GM12874 (cell line): ENCODE data around the gene OR52I2.

Source experiments
- TF ChIP-seq, protein P1 (sequence below): IDR thresholded peaks from 2 replicates; pipeline ENCODE4 v1.5.1; 2011; ENCODE audit warnings: low read depth, mild to moderate bottlenecking, control low read depth, low read length, moderate library complexity; ENCODE audit not compliant: insufficient read depth

The OR52I2 gene

DNA sequence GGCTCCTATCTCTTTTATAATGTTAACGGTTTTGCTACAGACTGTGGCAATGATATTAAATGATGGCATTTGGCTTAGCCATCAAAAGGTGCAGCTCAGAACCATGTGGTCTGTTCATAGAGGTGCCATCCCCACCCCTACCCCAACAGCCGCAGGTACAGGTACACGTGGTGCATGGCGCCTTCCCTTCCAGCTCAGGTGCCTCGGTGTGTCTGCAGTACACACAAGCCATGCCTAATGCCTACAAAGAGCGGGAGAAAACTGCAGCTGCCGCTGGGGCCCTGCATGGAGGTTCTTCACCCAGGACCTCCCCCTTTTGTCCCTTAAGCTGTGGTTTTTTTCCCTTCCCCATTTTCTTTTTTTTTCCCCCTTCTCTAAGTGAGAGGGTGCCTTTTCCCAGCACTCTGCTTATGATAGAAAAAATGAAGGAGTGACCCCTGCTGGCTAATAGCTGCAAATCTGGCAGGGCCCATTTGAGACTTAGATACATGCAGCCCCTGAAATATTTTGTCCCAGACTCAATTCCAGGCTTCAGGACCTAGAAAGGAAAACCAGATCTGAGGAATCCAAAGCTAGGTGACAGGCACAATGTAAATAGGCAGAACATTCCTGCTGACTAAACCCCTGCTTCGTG is 30.1 kb upstream of the OR52I2 start:
- TF ChIP-seq, protein P1, sequence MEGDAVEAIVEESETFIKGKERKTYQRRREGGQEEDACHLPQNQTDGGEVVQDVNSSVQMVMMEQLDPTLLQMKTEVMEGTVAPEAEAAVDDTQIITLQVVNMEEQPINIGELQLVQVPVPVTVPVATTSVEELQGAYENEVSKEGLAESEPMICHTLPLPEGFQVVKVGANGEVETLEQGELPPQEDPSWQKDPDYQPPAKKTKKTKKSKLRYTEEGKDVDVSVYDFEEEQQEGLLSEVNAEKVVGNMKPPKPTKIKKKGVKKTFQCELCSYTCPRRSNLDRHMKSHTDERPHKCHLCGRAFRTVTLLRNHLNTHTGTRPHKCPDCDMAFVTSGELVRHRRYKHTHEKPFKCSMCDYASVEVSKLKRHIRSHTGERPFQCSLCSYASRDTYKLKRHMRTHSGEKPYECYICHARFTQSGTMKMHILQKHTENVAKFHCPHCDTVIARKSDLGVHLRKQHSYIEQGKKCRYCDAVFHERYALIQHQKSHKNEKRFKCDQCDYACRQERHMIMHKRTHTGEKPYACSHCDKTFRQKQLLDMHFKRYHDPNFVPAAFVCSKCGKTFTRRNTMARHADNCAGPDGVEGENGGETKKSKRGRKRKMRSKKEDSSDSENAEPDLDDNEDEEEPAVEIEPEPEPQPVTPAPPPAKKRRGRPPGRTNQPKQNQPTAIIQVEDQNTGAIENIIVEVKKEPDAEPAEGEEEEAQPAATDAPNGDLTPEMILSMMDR = peak; percentile 36; the same call in 1 of the 2 replicates

DNA sequence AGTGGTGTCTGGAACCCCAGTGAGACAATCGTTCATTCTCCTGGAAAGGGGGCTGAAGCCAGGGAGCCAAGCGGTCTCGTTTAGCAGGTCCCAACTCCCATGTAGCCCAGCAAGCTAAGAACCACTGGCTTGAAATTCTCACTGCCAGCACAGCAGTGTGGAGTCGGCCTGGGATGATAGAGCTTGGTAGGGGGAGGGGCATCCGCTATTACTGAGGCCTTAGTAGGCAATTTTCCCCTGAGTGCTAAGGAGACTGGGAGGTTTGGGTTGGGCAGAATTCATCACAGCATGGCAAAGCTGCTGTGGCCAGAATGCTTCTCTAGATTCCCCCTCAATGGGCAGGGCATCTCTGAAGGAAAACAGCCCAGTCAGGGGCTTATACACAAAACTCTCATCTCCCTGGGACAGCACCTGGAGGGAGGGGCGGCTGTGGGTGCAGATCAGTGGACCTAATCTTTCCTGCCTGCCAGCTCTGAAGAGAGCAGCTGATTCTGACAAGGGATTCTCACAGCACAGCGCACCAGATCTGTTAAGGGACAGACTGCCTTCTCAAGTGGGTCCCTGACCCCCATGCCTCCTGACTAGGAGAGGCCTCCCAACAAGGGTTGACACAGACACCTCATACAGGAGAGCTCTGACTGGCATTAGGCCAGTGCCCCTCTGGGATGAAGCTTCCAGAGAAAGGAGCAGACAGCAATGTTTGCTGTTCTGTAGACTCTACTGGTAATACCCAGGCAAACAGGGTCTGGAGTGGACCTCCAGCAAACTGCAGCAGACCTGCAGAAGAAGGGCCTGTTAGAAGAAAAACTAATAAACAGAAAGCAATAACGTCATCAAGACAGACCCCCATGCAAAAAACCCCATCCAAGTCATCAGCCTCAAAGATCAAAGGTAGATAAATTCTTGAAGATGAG is 21.8 kb upstream of the OR52I2 start:
- TF ChIP-seq, protein P1 = no peak

DNA sequence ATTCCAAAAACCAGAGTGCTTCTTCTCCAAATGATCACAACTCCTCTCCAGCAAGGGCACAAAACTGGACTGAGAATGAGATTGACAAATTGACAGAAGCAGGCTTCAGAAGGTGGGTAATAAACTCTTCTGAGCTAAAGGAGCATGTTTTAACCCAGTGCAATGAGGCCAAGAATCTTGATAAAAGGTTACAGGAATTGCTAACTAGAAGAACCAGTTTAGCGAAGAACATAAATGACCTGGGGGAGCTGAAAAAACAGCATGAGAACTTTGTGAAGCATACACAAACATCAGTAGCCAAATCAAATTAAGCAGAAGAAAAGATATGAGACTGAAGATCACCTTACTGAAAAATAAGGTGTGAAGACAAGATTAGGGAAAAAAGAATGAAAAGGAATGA is 21.1 kb upstream of the OR52I2 start:
- TF ChIP-seq, protein P1 = no peak

DNA sequence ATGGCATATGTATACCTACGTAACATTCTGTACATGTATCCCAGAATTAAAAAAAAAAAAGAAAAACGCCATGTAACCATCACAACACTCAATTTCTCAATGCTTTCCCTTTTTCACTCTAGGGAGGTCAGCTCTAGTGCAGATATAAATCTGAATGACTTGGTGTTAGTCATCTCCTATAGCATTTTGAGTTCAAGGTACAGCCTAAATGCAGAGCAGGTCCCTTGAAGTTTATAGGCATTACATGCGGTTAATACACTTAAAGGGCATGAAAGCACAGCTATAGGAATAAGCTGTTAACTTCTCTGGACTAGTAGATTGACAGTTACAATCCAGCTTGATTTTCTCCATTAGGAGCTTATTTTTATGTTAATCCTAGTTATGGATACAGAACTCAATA is 16.2 kb upstream of the OR52I2 start:
- TF ChIP-seq, protein P1 = no peak

DNA sequence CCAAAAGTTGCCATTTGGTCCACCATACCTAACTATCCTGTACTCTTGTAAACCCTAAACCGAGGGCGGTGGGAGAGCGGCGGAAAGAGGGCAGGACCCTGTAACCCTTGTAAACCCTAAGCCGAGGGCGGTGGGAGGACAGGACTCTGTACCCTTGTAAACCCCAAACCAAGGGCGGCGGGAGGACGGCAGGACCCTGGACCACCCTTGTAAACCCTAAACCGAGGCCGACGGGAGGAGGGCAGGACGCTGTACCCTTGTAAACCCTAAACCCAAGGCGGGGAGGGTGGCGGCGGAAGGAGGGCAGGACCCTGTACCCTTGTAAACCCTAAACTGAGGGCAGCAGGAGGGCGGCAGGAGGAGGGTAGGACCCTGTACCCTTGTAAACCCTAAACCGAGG is 12.5 kb upstream of the OR52I2 start:
- TF ChIP-seq, protein P1 = no peak

DNA sequence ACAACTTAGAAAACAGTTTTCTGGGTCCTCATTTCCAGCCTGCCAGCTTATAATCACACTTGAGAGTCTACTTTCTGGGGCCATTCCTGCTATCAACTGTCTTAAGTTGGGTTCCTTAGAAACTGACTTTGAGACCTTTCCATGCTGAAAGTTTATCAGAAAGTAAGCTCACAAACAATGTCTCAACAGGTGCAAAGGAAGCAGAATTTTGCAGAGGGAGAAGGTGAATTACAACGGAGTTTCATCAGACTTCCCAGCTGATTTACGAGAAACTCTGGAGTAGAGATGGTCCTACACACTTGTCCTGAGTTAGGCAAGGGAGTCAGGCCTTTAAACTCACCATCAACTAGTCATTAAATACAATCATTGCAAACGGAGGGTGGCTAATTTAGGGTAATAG is 4.7 kb upstream of the OR52I2 start:
- TF ChIP-seq, protein P1 = no peak

DNA sequence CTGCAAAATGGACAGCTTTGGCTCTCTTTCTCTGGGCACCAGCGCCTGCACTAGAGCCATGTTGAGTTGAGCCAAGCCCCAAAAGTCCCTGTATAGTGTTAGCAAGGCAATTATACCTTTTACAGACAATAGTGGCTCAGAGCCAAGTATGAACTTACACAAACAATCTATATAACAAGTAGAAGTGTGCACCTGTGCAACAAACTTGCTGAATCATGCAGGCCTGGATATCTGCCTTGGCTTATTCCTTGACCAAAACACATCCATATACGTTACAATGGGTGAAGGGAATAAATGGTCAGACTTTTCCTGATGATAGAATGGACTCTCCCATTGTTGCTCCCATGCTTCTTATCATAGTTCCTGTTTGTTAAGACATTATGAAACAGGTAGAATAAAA is 3.8 kb upstream of the OR52I2 start:
- TF ChIP-seq, protein P1 = no peak
